HG03139 (cell line): Measurements from ENCODE around the gene RHOT2.
A peak's percentile ranks its signal among the peaks of the same experiment; 100 is the strongest.

Experiments
- ATAC-seq: cut with Tn5 transposase; IDR thresholded peaks from one replicate; pipeline ENCODE4 v1.9.1; 2021; ENCODE audit not compliant: unreplicated experiment

Gene RHOT2

GRCh38 chr16:667780-668518, at the start of gene RHOT2:
TSS of gene RHOT2 (plus strand) at chr16:668132. CDS start at chr16:668200, 68 bp downstream.
- ATAC-seq: peak; percentile 78

GRCh38 chr16:619476-620100, 48.3 kb upstream of the RHOT2 start:
- ATAC-seq: no peak

DNA sequence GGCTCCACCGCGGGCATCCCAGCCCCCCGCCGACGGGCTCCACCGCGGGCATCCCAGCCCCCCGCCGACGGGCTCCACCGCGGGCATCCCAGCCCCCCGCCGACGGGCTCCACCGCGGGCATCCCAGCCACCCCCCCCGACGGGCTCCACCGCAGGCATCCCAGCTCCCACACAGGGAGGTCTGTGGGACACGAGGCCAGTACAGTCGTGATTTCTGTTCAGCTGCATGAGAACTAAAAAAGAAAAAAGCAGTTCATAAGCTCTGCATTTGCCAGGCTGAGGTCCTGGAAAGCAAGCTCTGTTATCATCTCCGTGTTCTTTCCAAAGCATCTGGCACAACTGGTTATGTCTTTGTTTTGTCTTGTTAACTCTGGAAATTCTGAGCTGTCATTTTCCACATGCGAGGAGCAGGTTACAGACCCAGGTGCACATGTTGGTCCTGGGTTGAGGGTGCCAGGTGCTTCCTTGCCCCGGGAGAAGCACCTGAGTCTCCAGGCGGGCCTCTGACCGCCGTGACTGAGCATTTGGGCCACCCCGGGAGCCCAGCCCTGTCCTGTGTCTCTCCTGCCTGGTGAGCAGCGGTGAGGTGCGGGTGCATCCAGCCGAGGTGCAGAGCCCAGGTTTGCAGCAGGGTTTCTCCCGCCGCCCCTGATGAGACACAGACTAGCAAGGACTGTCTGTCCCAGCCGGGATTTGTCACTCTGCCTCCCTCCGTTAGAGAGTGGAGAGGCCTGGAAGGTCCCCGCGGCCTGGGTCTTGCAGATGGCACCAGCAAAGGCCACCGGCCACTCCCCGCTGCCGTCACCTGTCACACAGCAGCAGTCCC, 47.0 kb upstream of the RHOT2 start:
- no peak for ATAC-seq

DNA sequence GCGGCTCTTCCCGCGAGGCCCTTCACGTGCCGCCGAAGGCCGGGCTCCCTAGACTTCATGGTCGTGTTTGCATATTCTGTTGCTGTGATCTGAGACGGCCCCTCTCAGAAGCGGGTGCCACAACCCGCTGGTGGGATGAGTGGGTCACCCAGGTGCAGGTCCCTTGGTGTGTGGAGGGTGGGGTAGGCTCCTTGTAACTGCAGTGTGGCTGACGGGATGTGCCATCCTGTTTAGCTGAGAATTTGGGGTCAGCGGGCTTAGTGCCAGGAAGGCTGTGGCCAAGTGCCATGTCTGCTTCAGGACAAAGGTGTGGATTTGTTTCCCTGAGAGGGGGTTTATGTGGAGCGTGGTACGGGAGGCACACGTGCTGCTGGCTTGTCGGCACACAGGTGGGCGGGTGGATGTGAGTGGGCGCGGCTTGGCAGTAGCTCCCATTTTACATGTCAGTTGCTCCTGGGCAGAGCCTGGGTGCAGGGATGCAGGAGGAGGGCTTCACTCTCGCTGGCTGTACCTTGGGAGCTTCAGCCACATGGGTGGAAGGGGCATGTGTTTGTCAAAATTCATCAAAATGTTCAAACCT, 46.3 kb upstream of the RHOT2 start:
- no peak for ATAC-seq

DNA sequence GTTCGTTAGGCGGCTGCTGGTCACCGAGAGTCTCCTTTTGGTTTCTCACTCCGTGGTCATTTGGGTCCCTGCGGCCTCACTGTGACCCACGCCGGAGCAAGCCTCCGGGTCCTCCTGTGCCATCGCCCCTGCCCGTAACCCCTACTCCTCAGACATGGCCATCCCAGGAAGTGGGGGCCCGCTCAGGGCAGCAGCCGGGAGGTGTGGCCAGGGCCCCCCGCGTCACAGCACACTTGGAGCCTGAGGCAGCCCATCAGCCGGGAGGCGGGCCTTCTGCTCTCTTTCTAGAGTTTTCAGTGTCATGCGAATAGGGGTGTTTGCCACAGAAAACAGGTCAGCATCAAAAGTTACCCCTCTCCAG, 45.0 kb upstream of the RHOT2 start:
- no peak for ATAC-seq

- ATAC-seq: no peak
These were observed 43.3 kb upstream of the RHOT2 start for GRCh38 chr16:624526-625070.

GRCh38 chr16:625117-625976, 42.6 kb upstream of the RHOT2 start:
- ATAC-seq: no peak

GRCh38 chr16:625977-626765, 41.8 kb upstream of the RHOT2 start:
- ATAC-seq: no peak

DNA sequence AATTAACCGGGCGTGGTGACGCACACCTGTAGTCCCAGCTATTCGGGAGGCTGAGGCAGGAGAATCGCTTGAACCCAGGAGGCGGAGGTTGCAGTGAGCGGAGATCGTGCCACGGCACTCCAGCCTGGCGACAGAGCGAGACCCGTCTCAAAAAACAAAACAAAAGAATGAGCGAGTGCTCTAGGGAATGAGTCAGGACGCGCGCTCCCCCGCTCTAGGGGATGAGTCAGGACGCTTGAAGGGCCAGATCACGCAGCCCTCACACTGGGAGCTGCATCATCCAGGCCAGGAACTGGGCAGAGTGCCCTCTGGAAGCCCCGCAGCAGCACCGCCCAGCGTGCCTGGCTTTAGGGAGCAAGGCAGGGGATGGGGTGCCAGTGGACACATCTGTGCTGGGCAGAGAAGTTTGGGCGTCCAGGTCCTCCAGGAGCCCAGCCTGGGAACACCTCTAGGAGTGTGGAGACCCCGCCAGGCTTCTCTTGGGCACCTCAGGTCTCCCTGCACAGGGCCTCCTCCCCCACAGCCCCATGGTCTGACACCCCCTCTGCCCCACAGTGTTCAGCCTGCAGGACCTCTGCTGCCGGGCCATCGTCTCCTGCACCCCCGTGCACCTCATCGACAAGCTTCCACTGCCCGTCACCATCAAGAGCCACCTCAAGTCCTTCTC, 41.0 kb upstream of the RHOT2 start:
- no peak for ATAC-seq

DNA sequence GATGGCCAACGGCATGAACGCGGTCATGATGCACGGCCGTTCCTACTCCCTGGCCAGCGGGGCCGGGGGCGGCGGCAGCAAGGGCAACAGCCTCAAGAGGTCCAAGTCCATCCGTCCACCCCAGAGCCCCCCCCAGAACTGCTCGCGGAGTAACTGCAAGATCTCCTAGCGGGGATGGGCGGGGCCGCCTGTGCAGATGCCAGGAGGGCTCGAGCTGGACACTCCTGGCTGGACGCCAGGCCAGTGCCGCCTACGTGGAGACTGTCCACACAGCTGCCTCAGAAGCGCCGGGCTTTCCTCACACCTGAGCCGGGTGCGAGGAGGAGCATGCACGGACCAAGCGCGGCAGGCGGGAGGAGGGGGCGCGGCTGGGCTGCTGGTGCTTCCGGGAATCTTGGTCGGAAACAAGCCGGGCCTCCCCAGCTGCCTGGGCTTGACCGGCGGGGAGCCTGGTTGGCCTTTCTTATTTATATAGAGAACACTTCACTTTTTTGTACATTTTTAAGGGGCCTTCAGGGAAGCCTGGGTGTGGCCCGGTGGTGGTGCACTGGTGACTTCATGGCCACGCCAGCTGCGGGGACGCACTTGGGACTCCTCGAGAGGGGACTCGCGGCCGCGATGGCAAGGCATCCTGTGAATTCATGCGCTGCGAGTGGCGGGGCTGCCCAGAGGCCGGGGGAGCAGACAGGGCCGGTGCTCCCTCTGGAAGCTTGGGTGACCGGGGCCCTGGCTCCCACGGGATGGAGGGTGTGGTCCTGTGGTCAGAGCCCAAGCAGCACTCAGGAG, 40.3 kb upstream of the RHOT2 start:
- ATAC-seq: no peak

- ATAC-seq: no peak
These were observed 39.4 kb upstream of the RHOT2 start for GRCh38 chr16:628321-629061.

DNA sequence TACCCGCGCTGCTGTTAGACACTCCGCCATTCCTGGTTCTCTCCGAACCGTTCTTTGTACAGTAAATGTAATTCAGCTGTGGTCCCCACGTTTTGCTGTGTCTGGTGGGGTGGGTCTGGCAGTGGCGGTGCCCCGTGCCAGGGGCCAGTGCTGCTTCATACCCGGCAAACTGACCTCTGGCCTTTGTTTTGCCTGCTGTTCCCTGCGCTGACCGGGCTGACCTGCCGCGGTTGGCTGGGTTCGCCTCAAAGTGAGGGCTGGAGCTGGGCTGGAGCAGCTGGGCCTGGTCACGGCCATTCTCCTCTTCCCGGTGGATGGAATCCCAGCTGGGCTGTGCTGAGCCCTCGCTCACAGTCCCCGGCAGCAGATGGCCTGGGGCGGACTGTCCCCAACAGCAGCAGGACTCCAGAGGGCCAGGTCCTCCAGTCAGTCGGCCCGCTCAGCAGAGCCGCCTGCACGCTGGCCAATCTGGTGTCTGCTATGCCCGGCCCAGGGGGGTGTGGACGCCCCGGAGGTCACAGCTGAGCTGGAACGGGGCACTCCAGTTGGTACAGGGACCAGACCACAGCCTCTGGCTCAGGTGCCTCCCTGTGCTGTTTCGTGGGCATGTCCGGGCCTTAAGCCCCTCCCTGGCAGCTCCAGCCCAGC, 38.6 kb upstream of the RHOT2 start:
- ATAC-seq: no peak

DNA sequence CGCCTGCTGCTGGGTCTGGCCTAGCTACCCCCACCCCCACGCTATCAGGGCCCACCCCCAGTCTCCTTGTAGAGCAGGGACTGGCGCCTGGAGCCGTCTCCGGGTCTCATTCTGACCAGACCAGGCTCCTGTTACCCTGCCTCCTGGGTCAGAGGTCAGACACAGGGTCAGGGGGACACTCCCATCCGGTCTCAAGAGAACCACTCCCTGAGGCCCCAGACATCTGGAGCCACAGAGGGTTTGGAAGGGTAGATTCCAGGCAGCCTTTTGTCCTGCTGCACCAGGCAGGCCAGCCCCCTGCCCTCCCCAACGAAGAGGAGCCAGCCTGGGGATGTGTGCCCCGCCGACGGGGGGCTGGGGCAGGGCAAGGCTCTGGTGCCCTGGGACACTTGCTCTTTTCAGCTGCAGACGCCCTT, 38.1 kb upstream of the RHOT2 start:
- ATAC-seq: no peak

GRCh38 chr16:630249-630814, 37.6 kb upstream of the RHOT2 start:
- no peak for ATAC-seq

GRCh38 chr16:630815-631405, 37.0 kb upstream of the RHOT2 start, which contains the start of gene WFIKKN1:
TSS of gene WFIKKN1 (plus strand) at chr16:630985. CDS start at chr16:631254, 269 bp downstream.
- ATAC-seq: no peak

- no peak for ATAC-seq
These were observed 36.0 kb upstream of the RHOT2 start for GRCh38 chr16:631808-632358.
